Panc1 (cell line): Measurements from ENCODE around the gene AAMP. TPM values are rescaled to one million over a fixed set of nuclear protein-coding genes. Genes with fewer than 3 reads are reported as not detected.

Experiments
- ATAC-seq: fragments of 200-7000 bp; cut with Tn5 transposase; 2 replicates; pipeline ENCODE4 v1.9.1; 2020; ENCODE audit warnings: mild to moderate bottlenecking, moderate library complexity
- BruUV-seq: library from RNA; stranded (reverse); fragments of 400-500 nt; replicated peaks from 2 replicates; lab custom pipeline; 2021; lab: Mats Ljungman, UMichigan
- CTCF ChIA-PET: fragments of 300-600 bp; sonication (Branson Sonifier 250); formaldehyde crosslinking; loops from one replicate; lab custom pipeline; 2022; ENCODE audit warnings: antibody characterized with exemption; lab: Charles Lee
- POLR2A ChIA-PET: fragments of 300-600 bp; sonication (Branson Sonifier 250); formaldehyde crosslinking; loops from one replicate; lab custom pipeline; 2022; ENCODE audit warnings: antibody characterized with exemption; lab: Charles Lee
- DNase-seq: peaks from one replicate; pipeline ENCODE4 v3.0.0-alpha.2; 2010; ENCODE audit warnings: low read depth, low spot score
- H3K27ac ChIP-seq: 2 replicates; pipeline ENCODE4 v1.5.1; 2011; ENCODE audit warnings: mild to moderate bottlenecking, low read length, inconsistent platforms
- H3K27me3 ChIP-seq: fragments of 200-500 bp; sonication (Bioruptor generic); 2 replicates; pipeline ENCODE4 v1.6.0; 2014; ENCODE audit warnings: low read length, inconsistent platforms; ENCODE audit not compliant: control insufficient read depth, insufficient read depth
- H3K36me3 ChIP-seq: fragments of 200-500 bp; sonication (Bioruptor generic); 2 replicates; pipeline ENCODE4 v1.5.1; 2014; ENCODE audit warnings: inconsistent platforms, mild to moderate bottlenecking, low read length, moderate library complexity; ENCODE audit not compliant: control insufficient read depth, insufficient read depth
- H3K4me1 ChIP-seq: 2 replicates; pipeline ENCODE4 v1.5.1; 2011; ENCODE audit warnings: inconsistent platforms, mild to moderate bottlenecking, low read length, moderate library complexity; ENCODE audit not compliant: control insufficient read depth, insufficient read depth
- H3K4me3 ChIP-seq, 2 experiments: 2 replicates each; pipeline ENCODE4 v1.5.1; 2011 to 2012; ENCODE audit warnings: low read depth in 2 of 2, low read length in 2 of 2, mild to moderate bottlenecking in 2 of 2, inconsistent platforms in 1 of 2, moderate library complexity in 1 of 2
- H3K9me3 ChIP-seq: fragments of 200-500 bp; sonication (Bioruptor generic); 2 replicates; pipeline ENCODE4 v1.5.1; 2014; ENCODE audit warnings: low read depth, mild to moderate bottlenecking, inconsistent platforms, low read length, moderate library complexity; ENCODE audit not compliant: control insufficient read depth, insufficient read depth
- CTCF ChIP-seq: fragments of 450-650 bp; IDR thresholded peaks from 2 replicates; pipeline ENCODE4 v1.5.1; 2017; ENCODE audit warnings: mild to moderate bottlenecking
- POLR2AphosphoS5 ChIP-seq: IDR thresholded peaks from 2 replicates; pipeline ENCODE4 v1.6.1; 2012; ENCODE audit warnings: mild to moderate bottlenecking, low read depth, low read length, moderate library complexity
- REST ChIP-seq, 2 experiments: IDR thresholded peaks; 2 replicates each; pipeline ENCODE4 v1.6.1; 2011 to 2012; ENCODE audit warnings: low read depth in 2 of 2, control low read depth in 1 of 2, low read length in 1 of 2, mild to moderate bottlenecking in 1 of 2, moderate library complexity in 1 of 2; ENCODE audit not compliant: insufficient read depth in 1 of 2
- SIN3A ChIP-seq: IDR thresholded peaks from 2 replicates; pipeline ENCODE4 v1.6.1; 2012; ENCODE audit warnings: low read depth, mild to moderate bottlenecking, low read length, moderate library complexity, borderline replicate concordance; ENCODE audit not compliant: insufficient read depth
- TCF7L2 ChIP-seq: IDR thresholded peaks from 2 replicates; pipeline ENCODE4 v1.6.1; 2011; ENCODE audit warnings: mild to moderate bottlenecking, low read depth, low read length, inconsistent platforms
- in situ Hi-C: cut with HindIII; loops from 2 replicates; pipeline ENCODE4 v1.10.0; 2016; ENCODE audit warnings: low sequenced_read_pairs, low pct_unique_long_range_greater_than_20kb
- intact Hi-C: fragments of 100-400 bp; cut with micrococcal nuclease; formaldehyde crosslinking; loops from one replicate; pipeline ENCODE4 v1.10.0; 2022; ENCODE audit not compliant: unreplicated experiment
- total RNA-seq: library from RNA; stranded (reverse); gene quantifications from one replicate; pipeline ENCODE4 v1.2.1, GENCODE V29; 2021; ENCODE audit not compliant: unreplicated experiment

Gene AAMP
- total RNA-seq, 1 experiment from 2014 or later: 103 TPM

GRCh38 chr2:218310853-218311540 is 41.1 kb upstream of the AAMP start:
- ChIA-PET CTCF (no interaction called here), POLR2A (no interaction called here)
- Histone ChIP-seq H3K27me3 (no peaks in the 10 kb centered on the region), H3K4me3 (no peak overlapping the region), H3K36me3 (no peaks in the 10 kb centered on the region), H3K4me1 (no peaks in the 10 kb centered on the region), H3K9me3 (no peaks in the 10 kb centered on the region), H3K27ac (no peak overlapping the region)
- in situ Hi-C loops (no loop called here), intact Hi-C loops (no loop called here)
- 0 out of 2 replicates have a peak, but pooled peaks have one; percentile 14 for ATAC-seq
- no peak for DNase-seq
- TF ChIP-seq SIN3A: no peak
- no TSS peak for BruUV-seq

- ATAC-seq (no peak), DNase-seq (no peak)
- in situ Hi-C loops: no loop called here
- Histone ChIP-seq H3K27me3 (no peaks in the 10 kb centered on the region), H3K4me3 (no peak overlapping the region), H3K9me3 (no peaks in the 10 kb centered on the region), H3K27ac (no peak overlapping the region), H3K4me1 (no peaks in the 10 kb centered on the region), H3K36me3 (no peaks in the 10 kb centered on the region)
- ChIA-PET CTCF (no interaction called here), POLR2A (no interaction called here)
- intact Hi-C loops: no loop called here
- TF ChIP-seq POLR2AphosphoS5 (no peak), CTCF (no peak), REST (IDR thresholded peaks at IDR 0.05; ENCODE audit: insufficient read depth in 1 of 2, low read depth in 2 of 2, low read length in 1 of 2) (no peak), SIN3A (no peak), TCF7L2 (no peak)
- BruUV-seq: no TSS peak
These were observed 37.6 kb upstream of the AAMP start for GRCh38 chr2:218307415-218308090.
